HG02870 (cell line): ENCODE measurements around the gene CUL4A.
"Not testable (repeated sequence)": the region's sequence is repeated elsewhere in the genome, so short reads cannot be mapped to it uniquely, and the experiment has no call there.

Experiments used
- ATAC-seq: cut with Tn5 transposase; IDR thresholded peaks from one replicate; pipeline ENCODE4 v1.9.1; 2021; ENCODE audit warnings: mild to moderate bottlenecking, moderate library complexity; ENCODE audit not compliant: unreplicated experiment

Gene CUL4A

GRCh38 chr13:113209336-113209758 lies at the start of gene CUL4A:
CUL4A (plus strand) TSS chr13:113209613; CDS start chr13:113209628, 15 bp downstream.
- peak; percentile 31 for ATAC-seq

GRCh38 chr13:113159701-113160100 lies 49.7 kb upstream of the CUL4A start:
- no peak for ATAC-seq

- no peak for ATAC-seq
Measured at GRCh38 chr13:113160983-113161382, 48.4 kb upstream of the CUL4A start.

GRCh38 chr13:113161433-113161832 lies 48.0 kb upstream of the CUL4A start:
- ATAC-seq = no peak

GRCh38 chr13:113161975-113162374 lies 47.4 kb upstream of the CUL4A start:
- ATAC-seq = not testable (repeated sequence)

GRCh38 chr13:113162783-113163685 lies 46.4 kb upstream of the CUL4A start:
- ATAC-seq = no peak

- ATAC-seq = no peak
Measured at GRCh38 chr13:113164492-113164891, 44.9 kb upstream of the CUL4A start.

- no peak for ATAC-seq
Measured at GRCh38 chr13:113166266-113166665, 43.1 kb upstream of the CUL4A start.

GRCh38 chr13:113166681-113167080 lies 42.7 kb upstream of the CUL4A start:
- no peak for ATAC-seq

- no peak for ATAC-seq
Measured at GRCh38 chr13:113167155-113167554, 42.3 kb upstream of the CUL4A start.

- ATAC-seq = no peak
Measured at GRCh38 chr13:113167575-113167974, 41.8 kb upstream of the CUL4A start.

GRCh38 chr13:113168211-113168610 lies 41.2 kb upstream of the CUL4A start:
- ATAC-seq = no peak

GRCh38 chr13:113169277-113170272 lies 39.8 kb upstream of the CUL4A start:
- ATAC-seq = no peak

- no peak for ATAC-seq
Measured at GRCh38 chr13:113170511-113170910, 38.9 kb upstream of the CUL4A start.

GRCh38 chr13:113171250-113172125 lies 37.9 kb upstream of the CUL4A start:
- no peak for ATAC-seq

GRCh38 chr13:113172419-113172926 lies 36.9 kb upstream of the CUL4A start:
- no peak for ATAC-seq

- no peak for ATAC-seq
Measured at GRCh38 chr13:113176280-113176679, 33.1 kb upstream of the CUL4A start.

- no peak for ATAC-seq
Measured at GRCh38 chr13:113176822-113177221, 32.6 kb upstream of the CUL4A start.

- ATAC-seq = no peak
Measured at GRCh38 chr13:113178070-113178895, 31.1 kb upstream of the CUL4A start.

- ATAC-seq = no peak
Measured at GRCh38 chr13:113178896-113179167, 30.6 kb upstream of the CUL4A start.
